HG02798 (cell line): ENCODE results near the gene COL21A1.

Experiments used
- ATAC-seq: cut with Tn5 transposase; IDR thresholded peaks from one replicate; pipeline ENCODE4 v1.9.1; 2021; ENCODE audit warnings: mild to moderate bottlenecking; ENCODE audit not compliant: unreplicated experiment, poor library complexity

COL21A1 gene

DNA sequence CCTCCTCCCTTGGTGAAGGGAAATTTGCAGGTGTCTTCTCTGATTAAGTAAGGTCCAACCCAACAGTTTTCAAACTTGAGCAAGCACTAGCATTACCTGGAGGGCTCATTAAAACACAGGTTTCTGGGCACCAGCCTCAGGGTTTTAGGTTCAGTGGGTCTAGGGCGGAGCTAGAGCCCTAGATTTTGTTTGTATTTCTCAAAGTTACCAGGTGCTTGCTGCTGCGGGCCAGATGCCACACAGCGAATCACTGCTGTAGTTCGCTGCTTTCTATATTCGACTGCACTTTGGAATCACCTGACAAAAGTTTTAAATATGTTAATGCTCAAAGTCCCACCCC is 869 bp downstream of the COL21A1 start:
- no peak for ATAC-seq

DNA sequence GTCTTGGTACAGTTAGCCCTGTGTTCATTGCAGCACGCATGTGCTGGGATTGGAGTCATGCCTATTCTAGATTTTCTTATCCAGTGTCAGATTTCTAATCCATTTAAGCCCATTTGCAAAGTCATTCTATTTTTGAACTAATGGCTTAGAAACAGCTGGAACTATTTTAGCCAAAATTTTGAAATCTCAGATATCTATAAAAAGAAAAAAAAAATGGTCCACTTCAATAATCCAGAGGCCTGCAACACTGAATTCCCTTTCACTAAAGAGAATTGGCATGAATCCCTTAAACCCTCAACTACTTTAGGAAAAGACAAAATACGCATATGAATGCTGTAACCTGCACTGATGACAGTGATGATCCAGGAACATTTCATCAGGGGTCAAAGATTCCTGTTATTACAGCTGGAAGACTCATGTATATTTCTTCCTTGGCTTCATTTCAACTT is 1.5 kb downstream of the COL21A1 start:
- ATAC-seq, result no peak

DNA sequence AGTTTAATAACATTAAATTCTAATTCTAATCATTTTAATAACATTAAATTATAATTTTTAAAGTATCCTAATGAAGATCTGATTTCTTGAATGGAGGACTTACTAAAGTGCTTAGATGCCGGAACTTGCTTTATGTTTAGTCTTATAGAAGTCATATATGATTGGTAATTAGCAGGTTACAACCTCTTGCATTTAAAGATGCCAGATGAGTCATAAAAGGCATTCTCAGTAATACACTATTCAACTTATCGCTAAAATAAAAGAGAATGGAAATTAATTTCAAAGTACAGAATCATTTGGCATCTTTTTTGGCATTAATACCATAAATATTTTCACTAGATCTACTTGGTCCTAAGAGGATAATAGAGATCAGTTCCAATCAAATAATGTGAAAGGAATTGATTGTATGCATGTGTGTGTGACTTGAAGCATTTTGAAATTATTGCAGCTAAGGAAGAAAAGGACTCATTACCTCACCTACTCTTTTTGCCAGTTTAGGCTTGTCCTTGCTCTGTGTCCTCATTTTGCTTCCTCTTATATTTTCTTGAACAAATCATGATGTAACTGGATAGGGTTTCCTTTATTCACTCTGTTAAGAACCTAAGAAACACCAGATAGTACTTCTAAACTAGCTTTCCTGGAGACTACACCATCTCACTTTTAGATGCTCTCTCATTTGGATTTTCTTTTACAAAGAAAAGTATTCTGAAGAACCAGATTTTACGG is 2.7 kb downstream of the COL21A1 start:
- no peak for ATAC-seq

- ATAC-seq, result no peak
Observed at GRCh38 chr6:56244089-56244488, 3.3 kb downstream of the COL21A1 start.

- peak; percentile 63 for ATAC-seq
Observed at GRCh38 chr6:56243518-56244070, 3.8 kb downstream of the COL21A1 start.

DNA sequence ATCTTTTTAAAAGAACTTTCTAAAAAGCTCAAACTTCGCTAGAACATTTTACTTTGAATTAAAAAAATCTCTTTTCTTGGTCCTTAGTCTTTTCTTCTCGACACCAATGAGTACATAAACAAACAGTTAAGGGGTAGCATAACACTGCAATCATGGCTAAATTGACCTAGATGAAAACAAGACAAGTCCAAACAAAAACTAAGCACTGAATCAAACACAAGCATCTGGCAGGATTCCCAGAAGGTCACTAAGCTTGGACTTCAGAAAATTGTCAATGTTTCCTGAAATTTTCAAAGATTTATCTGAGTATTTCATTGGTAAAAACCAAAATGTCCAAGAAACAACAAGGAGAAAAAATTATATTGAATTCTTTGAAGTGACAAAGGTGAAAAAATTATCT is 5.0 kb downstream of the COL21A1 start:
- ATAC-seq, result no peak

- ATAC-seq, result no peak
Observed at GRCh38 chr6:56241124-56241802, 6.1 kb downstream of the COL21A1 start.

DNA sequence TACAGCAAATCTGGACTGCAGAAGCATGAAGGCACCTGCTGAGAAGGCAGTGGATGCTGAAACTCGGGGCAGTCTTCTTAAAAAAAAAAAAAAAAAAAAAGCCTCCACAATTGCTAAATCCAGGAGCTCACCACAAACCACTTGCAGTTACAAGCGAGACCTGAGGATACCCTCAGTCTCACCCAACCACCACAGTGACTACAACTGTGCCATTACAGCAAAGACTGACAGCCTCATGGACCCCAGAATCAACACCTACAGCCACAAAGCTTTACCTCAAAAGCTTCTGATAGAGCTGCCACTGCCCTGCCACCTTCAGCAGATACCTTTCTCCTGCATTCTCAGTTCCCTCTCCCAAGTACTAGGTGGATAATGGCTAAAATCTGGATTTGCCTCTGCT is 9.0 kb downstream of the COL21A1 start:
- no peak for ATAC-seq

GRCh38 chr6:56235245-56235644 is 12.1 kb downstream of the COL21A1 start:
- ATAC-seq, result no peak

DNA sequence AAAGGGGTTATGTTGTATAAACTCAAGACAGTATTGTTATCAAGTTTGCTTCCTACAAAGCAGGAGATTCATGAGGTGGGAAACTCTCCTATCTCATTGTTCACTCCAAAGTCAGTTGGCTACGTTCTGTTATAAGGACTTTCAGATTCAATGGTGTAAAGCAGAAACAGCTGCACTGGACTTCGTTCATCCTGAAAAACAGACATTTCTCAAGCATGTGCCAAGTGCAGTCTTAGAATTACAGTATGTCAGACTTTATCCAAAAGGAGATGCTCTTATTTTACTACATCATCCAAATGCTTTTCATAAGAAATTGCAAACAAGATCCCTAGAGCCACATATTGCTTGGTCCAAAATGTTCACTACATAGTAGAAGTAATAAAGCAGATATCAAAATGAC is 14.9 kb downstream of the COL21A1 start:
- ATAC-seq, result no peak

GRCh38 chr6:56231827-56232226 is 15.6 kb downstream of the COL21A1 start:
- no peak for ATAC-seq

DNA sequence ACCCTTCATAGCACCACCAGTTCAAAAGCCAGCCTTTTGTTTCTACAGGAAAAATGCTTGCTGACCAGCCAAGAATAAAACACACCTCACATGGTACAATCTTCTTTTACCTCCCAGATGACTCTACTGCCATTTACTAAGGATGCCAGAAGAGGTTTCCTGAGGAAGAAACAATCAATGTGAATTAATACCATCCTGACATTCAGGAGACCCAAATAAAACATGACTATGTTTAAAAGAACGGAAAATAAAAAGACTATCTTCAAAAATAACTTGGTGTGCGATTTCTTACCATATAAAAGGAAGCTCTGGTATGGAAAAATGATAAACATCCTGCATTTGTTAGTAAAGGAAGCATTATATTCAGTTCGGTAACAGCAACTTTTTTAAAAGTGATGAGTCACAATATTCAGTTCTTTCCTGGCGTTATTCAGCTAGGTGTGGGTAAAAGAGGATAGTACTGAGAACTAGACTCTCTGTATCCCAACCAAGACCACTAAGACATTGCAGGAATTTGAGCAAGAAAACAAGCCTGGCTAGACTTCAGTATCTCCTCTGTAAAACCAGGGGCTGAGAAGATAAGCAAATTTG is 16.3 kb downstream of the COL21A1 start:
- no peak for ATAC-seq

GRCh38 chr6:56227071-56227879 is 20.1 kb downstream of the COL21A1 start:
- ATAC-seq, result no peak

DNA sequence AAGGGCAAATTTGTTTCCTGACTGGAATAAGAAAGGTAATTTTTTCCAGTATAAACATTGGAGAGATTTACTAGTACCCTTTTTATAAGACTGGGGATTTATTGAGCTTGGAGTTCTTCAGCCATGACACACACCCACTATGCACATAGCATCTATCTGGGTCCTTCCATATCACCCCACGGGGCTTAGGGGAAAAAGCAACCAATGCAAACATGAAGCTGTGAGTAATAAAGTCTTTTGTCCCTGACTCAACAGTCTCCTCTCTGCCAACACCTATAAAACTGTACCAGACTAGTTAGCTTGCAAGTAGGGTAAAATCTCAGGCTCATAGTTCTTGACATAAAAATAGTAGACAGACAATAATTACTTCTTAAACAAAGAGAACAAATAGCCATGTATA is 23.4 kb downstream of the COL21A1 start:
- no peak for ATAC-seq

- no peak for ATAC-seq
Observed at GRCh38 chr6:56222499-56222898, 24.9 kb downstream of the COL21A1 start.

- no peak for ATAC-seq
Observed at GRCh38 chr6:56220078-56220477, 27.3 kb downstream of the COL21A1 start.

DNA sequence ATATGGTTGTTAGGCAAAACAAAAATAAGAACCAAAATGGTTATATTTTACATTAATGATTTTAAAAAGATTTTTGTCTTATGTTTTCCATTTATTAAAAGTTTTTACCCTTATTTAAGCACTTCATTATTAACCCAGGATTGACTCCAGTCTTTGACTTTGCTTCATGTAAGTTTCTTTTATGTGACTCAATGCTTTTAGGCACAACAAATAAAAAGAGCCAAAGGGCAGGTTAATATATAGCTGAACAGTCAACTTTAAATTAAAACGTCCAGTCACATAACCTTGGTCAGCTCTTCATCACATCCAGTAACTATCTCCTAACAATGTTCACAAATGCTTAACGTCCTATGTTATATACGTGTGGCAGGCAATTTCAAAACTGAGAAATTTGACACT is 32.7 kb downstream of the COL21A1 start:
- no peak for ATAC-seq

- ATAC-seq, result no peak
Observed at GRCh38 chr6:56214041-56214702, 33.2 kb downstream of the COL21A1 start.

GRCh38 chr6:56211724-56212123 is 35.7 kb downstream of the COL21A1 start:
- ATAC-seq, result no peak

GRCh38 chr6:56204134-56204533 is 43.2 kb downstream of the COL21A1 start:
- ATAC-seq, result no peak
